Stimulated activated CD4-positive, alpha-beta T cell treated with anti-CD3 and anti-CD28 coated beads, Interleukin-1b, Interleukin-23, amount 100 ng/mL, for 24 hours (primary cell): ENCODE measurements around the gene STPG1.
A peak's percentile ranks its signal among the peaks of the same experiment; 100 is the strongest.

Source experiments
- DNase-seq, 4 experiments: peaks; one replicate each; pipeline ENCODE4 v3.0.0-alpha.2; 2020; ENCODE audit warnings: low read depth in 4 of 4, low spot score in 1 of 4

Gene STPG1

DNA sequence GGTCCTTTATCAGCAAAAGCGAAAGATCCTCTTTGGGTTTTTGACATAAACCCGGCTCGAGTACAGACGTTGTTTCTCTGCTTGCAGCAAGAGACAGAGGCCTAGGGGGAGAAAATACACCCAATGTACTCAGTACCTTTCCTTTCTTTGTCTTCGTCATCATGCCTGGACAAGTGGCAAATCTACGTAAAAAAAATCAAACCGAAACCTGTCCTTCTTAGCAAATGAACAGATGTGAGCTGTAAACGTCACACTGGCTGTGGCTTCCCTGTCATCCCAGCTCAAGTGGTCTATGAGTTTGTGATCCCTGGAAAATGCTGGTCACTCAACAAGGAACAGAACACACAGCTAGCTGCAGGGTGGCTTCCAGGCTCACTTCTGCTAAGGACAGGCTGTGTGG is 39.9 kb downstream of the STPG1 start:
- DNase-seq = no peak

DNA sequence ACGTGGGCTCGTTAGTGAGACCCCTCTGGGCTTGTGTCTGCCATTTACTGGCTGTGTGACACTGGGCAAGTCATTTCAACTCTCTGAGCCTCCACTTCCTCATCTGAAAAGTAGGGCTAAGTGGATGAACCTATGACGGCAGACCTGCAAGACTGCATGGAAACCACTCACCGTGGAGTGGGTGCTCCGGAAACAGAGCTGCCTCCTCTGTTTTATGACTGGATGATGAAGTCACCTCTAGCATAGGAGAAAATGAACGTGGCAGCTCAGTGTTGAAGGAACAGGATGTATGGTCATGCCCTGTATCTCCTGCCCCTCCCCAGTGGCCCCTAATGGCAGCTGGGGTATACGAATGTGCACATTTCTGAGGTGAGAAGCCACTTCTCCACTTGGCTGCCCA is 40.5 kb downstream of the STPG1 start:
- no peak for DNase-seq

DNA sequence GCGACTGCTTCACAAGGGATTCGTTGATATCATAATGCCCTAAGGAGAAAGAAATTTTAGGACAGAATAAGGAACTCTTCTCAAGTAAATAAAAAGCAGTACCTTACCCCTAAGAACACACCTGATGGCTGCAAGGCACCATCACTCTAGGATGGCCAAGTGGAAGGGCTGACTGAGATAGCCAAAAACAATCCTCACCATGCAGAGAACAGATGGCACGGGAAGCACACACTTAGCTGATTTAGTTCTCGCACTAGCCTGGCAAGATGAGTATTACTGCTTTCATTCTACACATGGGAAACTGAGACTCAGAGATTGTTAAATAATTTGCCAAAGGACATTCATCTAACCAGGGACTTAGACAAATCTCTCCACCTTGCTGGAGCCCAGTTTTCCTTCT is 43.8 kb downstream of the STPG1 start:
- DNase-seq = no peak

DNA sequence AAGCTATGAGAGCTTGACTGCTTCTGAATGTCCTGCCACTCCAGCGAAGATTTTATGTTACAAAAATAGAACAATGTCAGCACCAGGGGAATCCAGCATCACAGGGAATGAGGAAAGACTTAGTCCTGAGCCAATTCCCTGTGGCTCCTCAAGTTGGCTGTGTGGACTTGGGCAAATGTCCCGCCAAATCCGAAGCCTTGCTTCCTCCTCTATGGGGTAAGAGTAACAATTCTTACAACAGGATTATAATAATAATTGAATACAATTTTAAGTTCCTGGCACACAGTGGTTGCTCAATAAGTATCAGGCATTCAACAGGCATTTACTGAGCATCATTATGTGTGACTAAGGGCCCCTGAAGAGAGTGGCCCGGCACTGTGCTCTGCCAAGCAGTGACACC is 44.4 kb downstream of the STPG1 start:
- DNase-seq = no peak

DNA sequence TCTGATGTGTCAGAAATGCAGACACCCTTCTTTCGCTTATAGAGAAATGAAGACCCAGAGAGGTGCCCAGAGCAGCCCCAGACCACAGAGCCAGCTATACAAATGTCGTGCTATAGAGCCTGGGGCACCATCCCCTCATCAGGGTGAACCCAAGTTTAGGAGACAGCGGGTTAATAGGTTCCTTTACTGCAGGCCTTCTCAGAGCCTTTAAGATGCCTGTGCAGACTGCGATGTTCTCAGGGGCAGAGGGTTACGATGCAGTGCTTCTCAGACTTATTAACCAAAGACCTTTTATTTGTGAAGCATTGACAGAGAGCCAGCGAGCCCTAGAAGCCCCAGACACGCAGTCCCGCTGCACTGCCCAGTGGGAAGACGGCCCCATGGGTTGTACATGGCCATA is 46.9 kb downstream of the STPG1 start:
- no peak for DNase-seq

DNA sequence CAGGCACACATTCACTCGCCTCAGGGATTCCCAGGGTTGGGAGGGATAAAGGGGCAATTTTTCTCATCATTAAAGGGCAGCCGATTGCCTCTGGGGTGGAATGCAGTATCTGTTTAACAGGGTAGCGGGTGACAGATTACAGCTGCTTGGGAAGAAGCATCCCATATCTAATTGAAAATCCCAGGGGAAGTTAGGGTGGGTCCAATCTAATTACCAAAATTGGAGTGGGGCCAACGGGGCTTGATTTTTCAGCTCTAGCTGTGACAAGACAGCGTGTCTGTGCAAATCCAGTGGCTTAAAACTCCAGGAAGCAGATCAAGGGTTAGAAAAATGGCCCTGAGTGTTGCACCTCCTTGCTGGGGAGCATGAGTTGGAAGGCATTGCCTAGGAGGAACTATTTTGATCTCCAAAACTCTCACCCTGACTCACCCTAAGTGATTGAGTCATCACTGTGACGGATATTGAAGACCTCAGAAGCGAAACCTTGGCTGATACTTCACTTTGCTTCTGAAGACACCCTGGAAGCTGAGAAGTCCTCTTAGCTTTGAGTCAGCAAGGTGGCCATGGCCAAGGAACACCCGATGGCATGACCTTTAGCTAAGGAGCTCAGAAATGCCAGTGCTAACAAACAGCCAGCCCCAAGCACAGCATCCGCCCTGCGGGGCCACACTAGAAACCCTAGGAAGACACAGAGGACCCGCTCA is 48.5 kb downstream of the STPG1 start:
- DNase-seq = no peak

DNA sequence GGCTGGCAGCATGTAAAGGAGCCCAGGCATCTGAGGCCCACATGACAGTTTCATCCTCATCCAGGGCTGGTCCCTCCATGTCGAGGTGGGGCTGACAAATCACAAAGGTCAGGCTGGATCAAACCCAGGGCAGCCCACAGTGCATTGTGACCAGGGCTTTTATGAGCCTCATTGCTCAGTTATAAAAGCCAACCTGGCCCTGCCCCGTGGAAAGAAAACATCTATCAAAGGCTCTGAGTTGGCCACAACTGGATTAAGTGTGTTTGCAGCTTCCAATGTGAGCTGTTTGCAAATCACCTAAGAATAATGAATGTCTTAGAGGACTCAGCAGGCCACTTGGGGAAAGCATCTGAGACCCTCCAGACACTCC is 49.0 kb downstream of the STPG1 start:
- DNase-seq = no peak

DNA sequence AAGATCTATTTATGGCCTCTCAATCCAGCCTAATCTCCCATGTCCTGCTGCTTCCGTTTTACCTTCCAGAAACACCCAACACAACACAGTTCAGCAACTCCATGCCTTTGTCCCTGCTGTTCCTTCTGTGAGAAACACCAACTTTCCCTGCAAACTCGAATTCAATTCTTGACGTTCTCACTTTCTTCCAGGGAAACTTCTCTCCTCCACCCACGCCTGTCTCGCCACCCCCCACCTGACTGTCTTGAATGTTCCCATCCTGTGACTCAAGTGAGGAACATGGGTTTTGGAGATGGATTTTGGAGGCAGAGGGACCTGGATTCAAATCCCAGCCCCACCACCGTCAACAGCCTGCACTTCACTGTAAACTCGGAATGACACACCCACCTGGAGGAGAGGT is 49.6 kb downstream of the STPG1 start:
- no peak for DNase-seq

DNA sequence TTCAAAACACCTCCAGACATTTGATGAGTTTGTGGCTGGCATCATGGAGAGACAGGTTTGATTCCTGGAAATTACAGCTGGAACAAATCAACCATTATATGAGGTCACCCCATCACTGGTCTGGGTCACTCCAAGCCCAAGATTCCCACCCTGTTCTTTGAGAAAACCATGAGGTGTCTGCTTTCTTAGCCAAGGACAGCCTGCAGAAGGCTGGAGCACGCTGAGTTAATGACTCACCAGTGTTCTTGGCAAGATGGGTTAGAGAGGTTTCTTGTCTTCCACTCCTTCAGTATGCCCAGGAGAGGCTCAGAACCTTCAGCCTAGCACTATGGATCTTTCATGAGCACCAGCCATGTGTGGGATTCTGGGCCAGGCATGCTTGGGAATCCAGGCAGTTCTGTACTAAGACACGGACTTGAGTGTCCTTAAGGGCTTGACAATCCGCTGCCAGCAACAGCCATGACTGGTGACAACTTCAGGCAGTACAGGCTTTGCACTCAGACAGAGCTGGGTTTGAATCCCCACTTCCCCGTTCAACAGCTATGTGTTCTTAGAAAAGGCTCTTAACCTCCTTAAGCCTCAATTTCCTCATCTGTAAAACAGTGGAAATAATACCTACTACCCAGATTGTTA is 50.5 kb downstream of the STPG1 start:
- DNase-seq = no peak

DNA sequence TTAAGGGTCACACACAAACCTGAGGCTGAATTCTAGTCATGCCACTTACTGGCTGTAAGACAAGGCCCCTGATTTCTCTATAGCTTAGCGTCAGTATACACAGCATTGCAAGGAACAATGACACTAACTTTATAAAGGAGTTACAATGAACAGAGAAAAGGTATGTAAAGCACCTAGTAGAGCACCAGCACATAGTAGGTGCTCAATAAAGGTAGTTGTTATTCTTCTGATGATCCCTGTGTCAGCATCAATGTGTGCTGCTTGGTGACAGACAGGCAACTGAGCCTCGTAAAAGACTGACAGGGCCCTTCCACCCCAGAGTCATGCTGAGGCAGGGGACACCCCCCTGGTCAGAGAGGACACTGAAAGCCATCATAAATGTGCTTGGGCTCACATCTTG is 51.2 kb downstream of the STPG1 start:
- DNase-seq = no peak

DNA sequence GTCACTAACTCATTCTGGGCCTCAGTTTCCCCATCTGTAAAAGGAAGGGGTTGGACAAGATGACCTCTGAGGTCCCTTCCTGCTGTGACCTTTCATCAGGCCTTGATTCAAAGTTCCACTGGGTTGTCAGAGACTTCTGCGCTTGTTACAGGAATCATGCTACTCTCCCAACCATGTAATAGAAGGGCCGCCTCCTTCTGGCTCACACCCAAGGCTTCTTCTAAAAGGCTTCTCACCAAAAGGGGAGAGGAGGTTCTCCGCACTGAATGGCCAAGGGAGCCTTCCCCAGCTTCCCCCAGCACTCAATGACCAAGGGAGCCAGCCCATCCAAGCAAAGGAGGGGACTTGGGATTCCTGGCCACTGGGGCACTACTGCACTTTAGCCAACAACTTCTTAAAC is 51.8 kb downstream of the STPG1 start:
- no peak for DNase-seq

DNA sequence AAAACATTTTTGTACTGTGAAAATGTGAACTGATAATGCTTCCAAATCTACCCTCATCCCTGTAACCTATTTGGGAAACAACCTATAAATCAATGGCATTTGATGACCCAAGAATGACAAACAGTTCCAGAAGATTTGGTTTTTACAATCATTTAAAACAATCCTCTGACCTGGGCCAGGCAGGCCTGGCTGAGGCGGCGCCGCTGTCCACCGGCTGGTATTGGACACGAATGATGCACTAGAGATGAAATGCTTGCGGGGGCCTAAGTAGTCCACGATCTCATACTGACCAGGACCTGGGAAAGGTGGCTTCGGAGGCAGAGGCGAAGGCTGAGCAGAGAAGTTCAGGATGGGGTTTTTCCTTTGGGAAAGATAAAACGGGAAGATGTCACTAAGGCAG is 52.9 kb downstream of the STPG1 start:
- no peak for DNase-seq

DNA sequence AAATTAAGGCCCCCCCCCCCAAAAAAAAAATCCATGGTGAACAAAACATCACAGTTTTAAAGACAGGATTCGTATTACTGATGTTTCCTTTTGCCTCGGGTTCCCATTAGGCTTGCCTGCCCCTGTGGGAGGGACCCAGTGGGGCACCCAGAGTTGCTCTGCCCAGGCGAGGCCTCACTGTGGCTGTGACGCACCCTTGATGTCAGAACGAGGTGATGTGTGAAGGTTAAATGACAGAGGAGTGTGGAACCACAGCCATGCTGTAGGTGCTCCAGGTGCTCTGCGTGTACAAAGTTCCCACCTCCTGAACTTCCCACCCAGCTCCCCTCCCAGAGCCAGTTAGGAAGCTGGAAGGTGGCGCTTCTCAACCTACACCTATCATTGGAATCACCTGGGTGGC is 56.5 kb downstream of the STPG1 start:
- DNase-seq = no peak

DNA sequence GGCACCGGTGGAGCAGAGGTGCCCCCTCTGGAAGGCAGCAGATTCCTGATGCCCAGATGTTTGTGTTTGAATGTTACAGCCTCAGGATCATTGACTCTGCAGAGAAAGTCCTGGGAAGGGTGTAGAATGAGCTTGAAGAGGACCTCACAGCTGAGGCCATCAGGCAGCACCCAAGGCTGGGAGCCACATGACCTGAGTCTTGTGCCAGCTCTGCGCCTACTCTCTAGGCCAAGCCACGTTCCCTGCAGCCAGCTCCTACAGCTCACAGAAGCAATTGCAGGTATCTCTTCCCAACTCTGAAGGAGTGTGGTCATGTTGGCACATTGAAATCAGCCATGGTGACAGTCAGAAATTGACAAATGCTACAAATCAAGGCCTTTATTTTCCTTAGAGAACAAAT is 58.1 kb downstream of the STPG1 start:
- DNase-seq = no peak

DNA sequence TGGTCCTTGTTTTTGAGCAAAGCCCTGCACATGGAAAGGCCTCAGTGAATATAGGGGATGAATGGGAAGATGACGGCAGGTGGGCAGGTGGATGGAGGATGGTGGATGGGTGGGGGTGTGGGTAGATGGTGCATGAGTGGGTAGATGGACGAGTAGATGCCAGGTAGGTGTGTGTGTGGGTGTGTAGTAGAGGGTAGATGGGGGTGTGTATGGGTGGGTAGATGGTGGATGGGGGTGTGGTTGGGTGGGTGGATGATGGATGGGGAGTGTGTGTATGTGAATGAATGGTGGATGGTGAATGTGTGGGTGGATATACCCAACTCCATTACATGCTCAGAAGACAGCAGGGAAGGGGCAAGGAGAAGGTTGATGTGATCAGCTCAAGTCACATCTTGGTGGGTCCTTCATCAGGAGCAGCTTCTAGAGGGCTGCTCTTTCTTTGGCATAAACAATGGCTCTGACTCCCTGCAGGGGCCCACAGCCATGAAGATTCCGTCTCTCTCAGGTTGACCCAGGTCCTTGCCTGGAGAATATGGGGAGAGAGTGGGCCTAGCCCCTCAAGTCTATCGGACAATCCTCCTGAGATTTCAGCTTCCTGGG is 60.2 kb downstream of the STPG1 start:
- no peak for DNase-seq

DNA sequence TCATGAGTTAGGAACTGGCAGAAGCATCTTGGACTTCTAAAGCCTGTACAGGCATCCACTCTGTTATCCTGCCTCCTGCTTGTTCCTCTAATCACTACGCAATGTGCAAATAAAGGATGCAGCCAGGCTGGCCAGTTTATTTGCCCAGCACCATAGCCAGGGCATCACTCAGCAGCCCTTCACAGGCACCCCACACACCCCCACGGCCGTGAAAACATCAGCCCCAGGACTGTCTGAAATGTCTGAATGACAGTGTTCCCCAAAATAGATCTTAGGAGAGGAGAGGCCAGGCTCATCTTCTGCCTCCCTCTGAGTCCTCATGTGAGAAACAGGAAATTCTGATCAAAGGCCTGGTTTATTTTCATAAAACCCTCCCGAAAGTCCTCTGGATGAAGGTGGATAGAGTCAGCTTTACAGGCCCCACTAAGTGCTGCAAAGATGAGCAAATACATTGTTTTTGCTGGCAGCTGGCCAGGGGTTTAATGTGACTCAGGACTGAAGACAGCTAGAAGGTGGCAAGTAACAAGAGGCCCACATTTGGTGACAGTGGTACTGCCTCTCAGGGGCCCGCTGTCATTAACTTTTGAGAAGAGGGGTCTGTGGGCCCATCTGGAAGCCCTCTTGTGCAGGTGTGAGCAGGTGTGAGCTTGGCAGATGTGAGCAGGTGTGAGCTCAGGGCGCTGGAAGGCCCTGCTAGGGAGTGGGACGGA is 61.5 kb downstream of the STPG1 start:
- peak; percentile 15 to 66 (median 48) for DNase-seq

DNA sequence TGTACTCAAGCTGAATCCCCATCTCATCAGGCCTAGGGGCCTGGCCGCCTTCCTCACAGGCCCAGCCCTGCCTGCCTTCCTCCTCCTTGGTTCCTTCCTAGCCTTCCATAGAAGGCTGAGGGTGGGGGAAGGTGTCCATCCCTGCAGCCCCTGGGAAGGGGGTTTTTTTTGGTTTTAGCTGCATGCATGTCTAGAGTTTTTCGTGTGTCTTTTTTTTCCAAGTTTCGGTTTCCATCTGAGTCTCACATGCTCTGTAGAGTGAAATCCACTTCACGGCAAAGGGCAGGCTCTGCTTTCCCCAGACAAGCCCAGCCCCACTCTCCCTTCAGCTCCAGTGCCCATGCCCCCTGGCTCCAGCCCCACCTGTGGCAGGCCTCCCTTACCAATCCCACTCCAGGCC is 62.3 kb downstream of the STPG1 start:
- no peak for DNase-seq

DNA sequence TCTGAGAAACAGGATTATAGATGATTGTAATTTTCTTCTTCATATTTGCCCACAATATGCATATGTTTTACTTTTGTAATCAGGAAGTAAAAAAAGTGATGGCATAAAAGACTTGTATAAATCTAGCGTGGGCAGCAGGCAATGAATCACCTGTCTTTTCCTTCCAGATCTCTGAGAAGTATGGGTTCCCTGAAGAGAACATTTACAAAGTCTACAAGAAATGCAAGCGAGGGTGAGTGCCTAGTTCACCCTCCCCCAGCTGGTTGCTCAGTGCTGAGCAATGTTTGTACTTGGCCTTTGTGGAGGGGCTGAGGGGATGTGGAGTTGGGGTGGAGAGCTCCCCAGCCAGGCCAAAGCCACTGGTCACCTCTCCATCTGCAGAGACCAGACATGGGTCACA is 63.7 kb downstream of the STPG1 start:
- peak in 1 of 4 experiments; percentile 25 for DNase-seq

DNA sequence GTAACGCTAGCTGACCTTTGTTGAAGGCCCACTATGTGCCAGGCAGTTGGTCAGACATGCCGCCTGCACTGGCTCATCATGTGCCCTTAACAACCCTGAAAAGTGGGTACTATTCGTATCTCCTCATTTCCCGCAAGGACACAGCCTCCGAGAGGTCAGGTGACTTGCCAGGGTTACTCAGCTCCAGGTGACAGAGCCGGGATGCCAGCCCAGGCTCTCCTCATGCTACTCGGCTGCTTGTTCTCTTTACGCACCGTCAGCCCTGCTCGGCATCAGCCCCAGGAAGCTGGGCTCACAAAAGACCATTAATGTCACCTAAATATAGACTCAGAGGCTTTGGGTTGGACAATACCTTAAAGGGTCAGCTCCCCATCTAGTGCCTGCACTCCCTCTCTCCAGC is 65.4 kb downstream of the STPG1 start:
- no peak for DNase-seq

DNA sequence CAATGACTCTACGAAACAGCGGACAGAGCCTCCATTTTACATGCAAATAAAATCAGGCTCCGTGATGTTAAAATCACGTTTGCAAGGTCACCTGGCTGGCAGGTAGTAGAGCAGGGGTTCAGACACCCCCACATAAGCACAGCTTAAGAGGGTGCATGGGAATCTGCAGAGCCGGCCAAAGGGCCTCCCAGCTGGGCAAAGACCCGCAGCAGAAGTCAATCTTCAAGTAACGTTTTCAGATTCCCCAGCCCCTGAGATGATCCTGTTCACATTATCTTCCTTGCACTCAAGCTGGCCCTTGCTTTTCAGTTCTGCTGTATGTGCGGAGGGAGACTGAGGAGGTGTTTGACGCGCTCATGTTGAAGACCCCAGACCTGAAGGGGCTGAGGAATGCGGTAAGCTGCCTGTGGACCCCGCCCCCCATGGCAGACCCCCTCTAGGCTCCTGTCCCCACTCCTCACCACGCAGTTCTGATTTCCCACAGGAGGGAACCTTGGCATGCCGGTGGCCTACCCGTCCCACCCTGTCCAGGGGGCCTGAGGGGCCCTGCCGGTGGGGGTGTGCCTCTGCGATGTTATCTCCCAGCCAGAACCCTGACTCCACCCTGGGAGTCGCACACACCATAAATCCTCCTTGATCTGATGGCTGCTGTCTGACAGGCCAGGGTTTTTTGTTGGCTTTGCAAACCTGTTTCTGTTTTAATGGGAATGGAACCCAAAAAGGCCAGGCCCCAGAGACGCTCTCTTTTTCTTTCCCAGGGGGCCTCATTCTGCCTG is 66.2 kb downstream of the STPG1 start:
- DNase-seq = no peak

DNA sequence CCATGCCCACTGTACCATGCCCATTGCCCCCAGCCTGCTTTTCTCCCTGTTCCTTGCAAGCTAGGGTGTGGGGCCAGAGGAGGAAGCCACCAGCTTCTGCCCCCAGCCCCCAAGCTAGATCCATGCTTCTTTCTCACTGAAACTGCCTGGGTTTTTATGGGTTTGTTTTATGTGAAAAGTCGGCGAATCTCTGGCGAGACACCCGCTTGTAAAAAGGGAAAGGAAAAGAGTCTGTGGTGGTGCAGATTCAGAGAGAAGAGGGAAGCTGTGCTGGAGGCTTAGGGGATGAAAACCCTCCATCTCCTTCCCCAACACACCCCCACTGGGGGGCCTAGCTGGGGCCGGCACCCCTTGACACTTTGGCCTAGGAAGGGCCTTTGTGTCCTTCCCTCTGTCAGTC is 68.2 kb downstream of the STPG1 start:
- DNase-seq = no peak
